ENCODE data around the gene TMCO4. TPM values are rescaled to one million over a fixed set of nuclear protein-coding genes. Genes with fewer than 3 reads are reported as not detected.

The TMCO4 gene
- polyA plus RNA-seq, 1 experiment = 10.1 TPM

DNA sequence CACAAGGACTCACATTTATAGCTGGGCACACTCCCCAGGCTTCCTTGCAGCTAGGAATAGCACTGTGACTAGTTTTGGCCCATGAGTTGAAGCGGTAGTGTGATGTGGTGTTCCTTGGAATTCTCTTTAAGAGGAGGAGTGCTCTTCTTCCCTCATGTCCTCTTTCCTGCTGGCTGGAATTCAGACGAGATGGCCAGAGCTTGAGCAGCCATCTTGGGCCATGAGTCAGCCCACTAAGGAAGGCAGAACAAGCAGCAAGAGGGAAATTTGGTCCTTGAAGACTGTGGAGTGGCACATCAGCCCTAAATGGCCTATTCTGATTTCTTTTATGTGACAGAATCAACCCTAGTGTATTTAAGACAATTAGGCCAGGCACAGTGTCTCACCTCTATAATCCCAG lies 115.0 kb downstream of the TMCO4 start:
- CTCF ChIA-PET = interaction anchor here (1.4 to 1.9 kb wide), 3 partner anchors 18 to 31 kb away, joined by 3 to 20 read pairs (median 7); no protein-coding TSS in a partner anchor
- DNase-seq (ENCODE audit: low read depth, low spot score) = no peak
- peaks cover 5% of the 10 kb centered on the region for H3K9me3 ChIP-seq (ENCODE audit: control insufficient read depth, insufficient read depth, low read length)
- TF ChIP-seq, protein P1, sequence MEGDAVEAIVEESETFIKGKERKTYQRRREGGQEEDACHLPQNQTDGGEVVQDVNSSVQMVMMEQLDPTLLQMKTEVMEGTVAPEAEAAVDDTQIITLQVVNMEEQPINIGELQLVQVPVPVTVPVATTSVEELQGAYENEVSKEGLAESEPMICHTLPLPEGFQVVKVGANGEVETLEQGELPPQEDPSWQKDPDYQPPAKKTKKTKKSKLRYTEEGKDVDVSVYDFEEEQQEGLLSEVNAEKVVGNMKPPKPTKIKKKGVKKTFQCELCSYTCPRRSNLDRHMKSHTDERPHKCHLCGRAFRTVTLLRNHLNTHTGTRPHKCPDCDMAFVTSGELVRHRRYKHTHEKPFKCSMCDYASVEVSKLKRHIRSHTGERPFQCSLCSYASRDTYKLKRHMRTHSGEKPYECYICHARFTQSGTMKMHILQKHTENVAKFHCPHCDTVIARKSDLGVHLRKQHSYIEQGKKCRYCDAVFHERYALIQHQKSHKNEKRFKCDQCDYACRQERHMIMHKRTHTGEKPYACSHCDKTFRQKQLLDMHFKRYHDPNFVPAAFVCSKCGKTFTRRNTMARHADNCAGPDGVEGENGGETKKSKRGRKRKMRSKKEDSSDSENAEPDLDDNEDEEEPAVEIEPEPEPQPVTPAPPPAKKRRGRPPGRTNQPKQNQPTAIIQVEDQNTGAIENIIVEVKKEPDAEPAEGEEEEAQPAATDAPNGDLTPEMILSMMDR (IDR thresholded peaks at IDR 0.05; ENCODE audit: low read depth, low read length) = no peak
- no peak overlapping the region for H3K27ac ChIP-seq (ENCODE audit: low read depth, low read length)
- no peaks in the 10 kb centered on the region for H3K27me3 ChIP-seq (ENCODE audit: control insufficient read depth, insufficient read depth, low read length)
- H3K4me3 ChIP-seq (ENCODE audit: low read depth, low read length) = no peak overlapping the region
- POLR2A ChIA-PET = no interaction called here

DNA sequence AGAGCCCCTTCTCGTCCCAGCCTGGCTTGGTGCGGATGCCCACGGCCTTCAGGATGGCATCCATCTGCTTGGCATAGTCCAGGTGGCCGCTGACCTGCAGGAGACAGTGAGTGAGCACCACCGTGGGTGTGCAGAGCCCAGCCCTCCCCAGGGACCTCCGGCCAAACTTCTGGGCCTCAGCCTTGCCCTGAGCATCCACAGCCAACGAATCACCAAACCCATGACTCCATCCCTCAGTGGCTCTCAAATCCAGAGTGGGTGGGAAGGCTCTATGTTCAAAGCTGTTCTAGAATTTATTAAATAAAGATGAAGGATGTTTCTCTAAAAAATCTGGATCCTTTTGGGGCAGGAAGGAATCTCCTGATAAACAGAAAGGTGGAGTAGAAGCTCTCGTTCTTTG lies 116.4 kb downstream of the TMCO4 start:
- POLR2A ChIA-PET = interaction anchor here (0.6 kb wide), 2 partner anchors 18 to 67 kb away, joined by 5 to 6 read pairs; no protein-coding TSS in a partner anchor
- no peak for DNase-seq (ENCODE audit: low read depth, low spot score)
- no peak overlapping the region for H3K4me3 ChIP-seq (ENCODE audit: low read depth, low read length)
- CTCF ChIA-PET = interaction anchor here (1.4 to 3.3 kb wide), 4 partner anchors 19 to 32 kb away, joined by 3 to 20 read pairs (median 12); no protein-coding TSS in a partner anchor
- TF ChIP-seq, protein P1 (IDR thresholded peaks at IDR 0.05; ENCODE audit: low read depth, low read length) = no peak
- H3K27me3 ChIP-seq (ENCODE audit: control insufficient read depth, insufficient read depth, low read length) = no peaks in the 10 kb centered on the region
- H3K9me3 ChIP-seq (ENCODE audit: control insufficient read depth, insufficient read depth, low read length) = peaks cover 5% of the 10 kb centered on the region
- H3K27ac ChIP-seq (ENCODE audit: low read depth, low read length) = no peak overlapping the region

DNA sequence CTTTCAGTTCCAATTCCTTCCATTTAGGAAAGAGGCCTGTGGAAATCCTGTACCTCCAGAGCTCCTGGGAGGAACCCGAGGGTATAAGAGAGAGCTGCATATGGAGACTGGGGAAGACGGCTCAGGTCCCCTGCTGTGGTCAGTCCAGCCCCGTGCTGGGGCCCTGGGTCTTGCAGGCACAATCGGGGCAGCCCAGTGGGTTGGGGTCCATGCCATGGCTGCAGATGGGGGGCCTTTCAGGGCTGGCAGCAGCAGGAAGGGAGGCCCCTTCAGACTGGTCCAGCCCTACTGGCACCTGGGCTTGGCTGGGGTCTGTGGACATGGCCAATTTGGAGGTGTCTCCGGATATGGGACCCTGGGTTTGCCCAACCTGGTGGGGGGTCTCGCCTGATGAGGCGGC lies 116.8 kb downstream of the TMCO4 start:
- DNase-seq (ENCODE audit: low read depth, low spot score) = no peak

DNA sequence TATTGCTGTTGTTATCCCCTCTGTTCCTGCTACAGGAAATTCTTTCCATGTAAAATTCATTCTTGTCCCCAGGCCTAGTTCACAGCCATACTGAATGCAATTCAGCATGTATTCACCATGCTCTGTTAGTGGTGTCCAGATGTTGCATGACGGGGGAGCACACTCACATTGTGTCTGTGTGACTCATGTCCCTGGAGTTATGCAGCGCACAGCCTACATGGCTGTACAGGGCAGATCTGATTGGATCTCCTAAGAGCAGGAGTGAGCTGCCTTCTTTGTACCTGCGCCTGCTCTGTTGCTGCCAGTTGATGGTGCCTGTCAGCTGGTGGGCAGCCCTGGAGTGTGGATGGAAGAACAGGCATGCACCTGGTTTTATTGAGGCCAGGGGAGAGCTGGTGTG lies 117.5 kb downstream of the TMCO4 start:
- ChIA-PET POLR2A (no interaction called here), CTCF (interaction anchor here (2.7 to 3.3 kb wide), 2 partner anchors 21 to 22 kb away, joined by 17 to 18 read pairs; no protein-coding TSS in a partner anchor)
- no peak overlapping the region for H3K4me3 ChIP-seq (ENCODE audit: low read depth, low read length)
- no peaks in the 10 kb centered on the region for H3K27me3 ChIP-seq (ENCODE audit: control insufficient read depth, insufficient read depth, low read length)
- no peak overlapping the region for H3K27ac ChIP-seq (ENCODE audit: low read depth, low read length)
- peak; percentile 70 for DNase-seq (ENCODE audit: low read depth, low spot score)
- peaks cover 5% of the 10 kb centered on the region for H3K9me3 ChIP-seq (ENCODE audit: control insufficient read depth, insufficient read depth, low read length)
- TF ChIP-seq, protein P1 (IDR thresholded peaks at IDR 0.05; ENCODE audit: low read depth, low read length) = no peak

More for the DNA sequence above, 116.8 kb downstream of the TMCO4 start:
- POLR2A ChIA-PET = no interaction called here
- H3K27me3 ChIP-seq (ENCODE audit: control insufficient read depth, insufficient read depth, low read length) = no peaks in the 10 kb centered on the region
- TF ChIP-seq, protein P1 (IDR thresholded peaks at IDR 0.05; ENCODE audit: low read depth, low read length) = no peak
- H3K9me3 ChIP-seq (ENCODE audit: control insufficient read depth, insufficient read depth, low read length) = peaks cover 5% of the 10 kb centered on the region
- CTCF ChIA-PET = interaction anchor here (1.6 to 3.3 kb wide), 4 partner anchors 22 to 33 kb away, joined by 7 to 20 read pairs (median 18); no protein-coding TSS in a partner anchor
- H3K27ac ChIP-seq (ENCODE audit: low read depth, low read length) = no peak overlapping the region
- no peak overlapping the region for H3K4me3 ChIP-seq (ENCODE audit: low read depth, low read length)

DNA sequence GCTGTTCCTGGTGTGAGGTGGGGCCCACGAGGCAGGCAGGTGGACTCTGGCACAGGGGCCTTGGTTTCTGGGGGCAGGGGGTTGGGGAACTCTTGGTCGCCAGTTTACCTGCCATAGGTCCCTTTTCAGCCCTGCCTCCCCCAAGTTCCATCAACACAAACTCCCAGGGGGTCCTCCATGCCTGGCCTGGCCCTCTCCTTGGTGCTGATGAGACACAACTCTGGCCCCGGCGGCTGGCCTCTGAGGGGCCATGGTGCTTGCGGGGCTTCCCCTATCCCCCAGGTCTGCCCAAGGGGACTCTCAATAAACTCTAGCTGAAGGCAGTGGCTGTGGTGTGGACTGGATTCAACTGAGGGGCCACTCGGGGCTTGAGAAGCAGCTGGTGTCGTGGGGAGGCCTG lies 119.1 kb downstream of the TMCO4 start:
- Histone ChIP-seq H3K27ac (ENCODE audit: low read depth, low read length) (no peak overlapping the region), H3K4me3 (ENCODE audit: low read depth, low read length) (no peak overlapping the region), H3K9me3 (ENCODE audit: control insufficient read depth, insufficient read depth, low read length) (peaks cover 5% of the 10 kb centered on the region), H3K27me3 (ENCODE audit: control insufficient read depth, insufficient read depth, low read length) (peaks cover 2% of the 10 kb centered on the region)
- POLR2A ChIA-PET = no interaction called here
- no peak for DNase-seq (ENCODE audit: low read depth, low spot score)
- CTCF ChIA-PET = interaction anchor here (2.7 to 3.3 kb wide), 2 partner anchors 19 to 24 kb away, joined by 17 to 18 read pairs; no protein-coding TSS in a partner anchor
- TF ChIP-seq, protein P1 (IDR thresholded peaks at IDR 0.05; ENCODE audit: low read depth, low read length) = no peak
